GM12878 (cell line): ENCODE data around the gene GPRASP3. TPM values are rescaled to one million over a fixed set of nuclear protein-coding genes. Genes with fewer than 3 reads are reported as not detected.

Experiments used
- ATAC-seq: fragments of 200-7000 bp; cut with Tn5 transposase; 3 replicates; pipeline ENCODE4 v1.9.1; 2020; ENCODE audit warnings: mild to moderate bottlenecking, moderate library complexity
- Bru-seq: library from RNA; stranded (reverse); fragments of 400-500 nt; gene quantifications from one replicate; lab custom pipeline; 2021; lab: Mats Ljungman, UMichigan
- BruChase-seq, 2 experiments: library from RNA; stranded (reverse); fragments of 400-500 nt; gene quantifications; one replicate each; lab custom pipeline; 2021; lab: Mats Ljungman, UMichigan
- BruUV-seq: library from RNA; stranded (reverse); fragments of 400-500 nt; replicated peaks from 2 replicates; lab custom pipeline; 2021; lab: Mats Ljungman, UMichigan
- CTCF ChIA-PET: fragments of 300-600 bp; sonication (Branson Sonifier 250); formaldehyde crosslinking; extraction: SDS; loops from one replicate; lab custom pipeline; 2021; ENCODE audit warnings: inconsistent platforms; lab: Yijun Ruan, JAX
- POLR2A ChIA-PET: fragments of 350-600 bp; formaldehyde crosslinking; extraction: SDS; loops from one replicate; lab custom pipeline; 2021; ENCODE audit warnings: inconsistent platforms; lab: Charles Lee
- RAD21 ChIA-PET: fragments of 300-600 bp; sonication (Branson Sonifier 250); formaldehyde crosslinking; loops from one replicate; lab custom pipeline; 2023; ENCODE audit warnings: antibody characterized with exemption; ENCODE audit not compliant: unreplicated experiment; lab: Charles Lee
- SMC1A ChIA-PET: fragments of 300-600 bp; sonication (Branson Sonifier 250); formaldehyde crosslinking; loops from one replicate; lab custom pipeline; 2023; ENCODE audit not compliant: unreplicated experiment, uncharacterized antibody; lab: Charles Lee
- DNase-seq: peaks from one replicate; pipeline ENCODE4 v3.0.0-alpha.2; 2011; ENCODE audit warnings: low read depth, low spot score
- FAIRE-seq: peaks from 3 replicates; lab custom pipeline; 2011; peaks lifted over from hg19 to GRCh38; lab: Jason Lieb, UNC
- H2AFZ ChIP-seq: 2 replicates; pipeline ENCODE4 v1.6.0; 2011; ENCODE audit warnings: low read depth, low read length, control low read depth; ENCODE audit not compliant: control insufficient read depth
- H3K27ac ChIP-seq: 2 replicates; pipeline ENCODE4 v1.5.1; 2011; ENCODE audit warnings: control low read depth; ENCODE audit not compliant: control insufficient read depth, insufficient read depth
- H3K27me3 ChIP-seq, 2 experiments: replicated peaks in 1 of 2; 2 replicates each; pipeline versions ENCODE4 v1.6.0 to v1.6.1; 2011; ENCODE audit warnings: low read length in 1 of 2; ENCODE audit not compliant: control insufficient read depth in 2 of 2, insufficient read depth in 2 of 2
- H3K36me3 ChIP-seq, 2 experiments: 2 replicates each; pipeline ENCODE4 v1.5.1; 2011; ENCODE audit warnings: low read length in 1 of 2; ENCODE audit not compliant: control insufficient read depth in 2 of 2, insufficient read depth in 2 of 2
- H3K4me1 ChIP-seq: 2 replicates; pipeline ENCODE4 v1.6.1; 2011; ENCODE audit warnings: mild to moderate bottlenecking, low read length, moderate library complexity, mixed read lengths; ENCODE audit not compliant: control insufficient read depth, insufficient read depth
- H3K4me2 ChIP-seq: 2 replicates; pipeline ENCODE4 v1.6.0; 2011; ENCODE audit warnings: control low read depth; ENCODE audit not compliant: control insufficient read depth, insufficient read depth
- H3K4me3 ChIP-seq: fragments of 200-600 bp; sonication (generic); 2 replicates; pipeline ENCODE4 v1.5.1; 2016
- H3K79me2 ChIP-seq: 2 replicates; pipeline ENCODE4 v1.6.0; 2011; ENCODE audit warnings: low read length; ENCODE audit not compliant: control insufficient read depth, insufficient read depth
- H3K9ac ChIP-seq: 2 replicates; pipeline ENCODE4 v1.8.0; 2011; ENCODE audit warnings: low read length, control low read depth, mixed read lengths; ENCODE audit not compliant: control insufficient read depth, insufficient read depth
- H3K9me3 ChIP-seq: replicated peaks from 3 replicates; pipeline ENCODE4 v1.5.1; 2011; ENCODE audit warnings: mild to moderate bottlenecking, low read length; ENCODE audit not compliant: control insufficient read depth, insufficient read depth
- H4K20me1 ChIP-seq: 2 replicates; pipeline ENCODE4 v1.6.0; 2011; ENCODE audit not compliant: control insufficient read depth, insufficient read depth
- ASH2L ChIP-seq: fragments of 300-600, 200-600 bp; sonication (generic); IDR thresholded peaks from 2 replicates; pipeline ENCODE4 v1.6.1; 2017; ENCODE audit warnings: low read depth, mild to moderate bottlenecking, borderline replicate concordance
- ATF3 ChIP-seq: IDR thresholded peaks from 2 replicates; pipeline ENCODE4 v1.6.1; 2011; ENCODE audit warnings: low read depth, mild to moderate bottlenecking, low read length, moderate library complexity, borderline replicate concordance; ENCODE audit errors: extremely low read depth
- FOS ChIP-seq: IDR thresholded peaks from 3 replicates; pipeline ENCODE4 v1.6.1; 2011; ENCODE audit warnings: borderline replicate concordance; ENCODE audit not compliant: insufficient read length; ENCODE audit errors: extremely low read depth
- MYB ChIP-seq: fragments of 150-350 bp; IDR thresholded peaks from 2 replicates; pipeline ENCODE4 v1.6.1; 2014; ENCODE audit warnings: mild to moderate bottlenecking, low read depth, low read length, borderline replicate concordance
- NBN ChIP-seq: fragments of 450-650 bp; IDR thresholded peaks from 2 replicates; pipeline ENCODE4 v1.6.1; 2016
- NFYB ChIP-seq: IDR thresholded peaks from 2 replicates; pipeline ENCODE4 v1.6.1; 2011; ENCODE audit warnings: low read depth, mild to moderate bottlenecking, low read length, improper control_type of control experiment, moderate library complexity; ENCODE audit not compliant: insufficient read depth
- POLR2A ChIP-seq: IDR thresholded peaks from 2 replicates; pipeline ENCODE4 v1.6.1; 2011; ENCODE audit warnings: low read depth, mild to moderate bottlenecking, low read length
- RCOR1 ChIP-seq: conservative IDR thresholded peaks from 2 replicates; pipeline ENCODE4 v1.6.1; 2012; ENCODE audit warnings: low read depth, low read length, improper control_type of control experiment
- RFX5 ChIP-seq: IDR thresholded peaks from 2 replicates; pipeline ENCODE4 v1.6.1; 2011; ENCODE audit warnings: low read depth, low read length, improper control_type of control experiment
- RUNX3 ChIP-seq: IDR thresholded peaks from 2 replicates; pipeline ENCODE4 v1.6.1; 2012; ENCODE audit warnings: low read length, inconsistent platforms
- SRF ChIP-seq, 2 experiments: IDR thresholded peaks; 2 replicates each; pipeline ENCODE4 v1.6.1; 2011; ENCODE audit warnings: low read depth in 2 of 2, low read length in 2 of 2, mild to moderate bottlenecking in 1 of 2, moderate library complexity in 1 of 2
- USF1 ChIP-seq: IDR thresholded peaks from 2 replicates; pipeline ENCODE4 v1.6.1; 2011; ENCODE audit warnings: borderline replicate concordance, low read depth, mild to moderate bottlenecking, moderate library complexity, mixed read lengths, low read length; ENCODE audit not compliant: insufficient read depth; ENCODE audit errors: extremely low read length
- ZNF217 ChIP-seq: fragments of 450-650 bp; IDR thresholded peaks from 2 replicates; pipeline ENCODE4 v1.6.1; 2017; ENCODE audit warnings: antibody characterized with exemption, mild to moderate bottlenecking
- ZNF622 ChIP-seq: fragments of 450-650 bp; IDR thresholded peaks from 2 replicates; pipeline ENCODE4 v1.6.1; 2017; ENCODE audit warnings: mild to moderate bottlenecking, inconsistent platforms
- WGBS: methylation state at CpG from one replicate; pipeline ENCODE4 v1.1.6; 2016; ENCODE audit warnings: low lambda C conversion rate; ENCODE audit not compliant: insufficient replicate concordance, insufficient coverage; ENCODE audit errors: missing lambda C conversion rate; 5-methylcytosine and 5-hydroxymethylcytosine counted together
- in situ Hi-C: fragments of 300-500 bp; cut with MboI; formaldehyde crosslinking; loops from 9 replicates; pipeline ENCODE4 v1.14.3; 2018; ENCODE audit warnings: mixed read lengths
- intact Hi-C: fragments of 100-400 bp; cut with micrococcal nuclease; formaldehyde crosslinking; loops from one replicate; pipeline ENCODE4 v1.14.2; 2022; ENCODE audit not compliant: unreplicated experiment
- long read RNA-seq, 2 experiments: library from polyadenylated mRNA; unstranded; transcript quantifications; one replicate each; pipeline ENCODE4 v2.0.0, GENCODE V29; 2019 to 2020
- polyA minus RNA-seq, 3 experiments: library from RNA; depleted of rRNA, polyadenylated mRNA; stranded (reverse); fragments of >200 nt; gene quantifications; 2 replicates each; pipeline ENCODE4 v1.2.3, GENCODE V29; 2011
- polyA plus RNA-seq, 11 experiments: library from polyadenylated mRNA; depleted of rRNA in 4 of 11; unstranded in 6 of 11; stranded (reverse) in 5 of 11; fragments of >200 nt; fragmentation: Nextera tagmentation in 4 of 11; fragmentation: Illumina TruSeq in 1 of 11; extraction: Ambion mirVana in 4 of 11; extraction: Trizol in 1 of 11; gene quantifications; 1 replicate in 1 of 11; 2 replicates in 10 of 11; pipeline versions ENCODE4 v1.2.1 to v1.2.3, GENCODE V29; 2011 to 2016; ENCODE audit warnings: inconsistent platforms in 2 of 11, missing spikeins in 2 of 11, low read depth in 1 of 11
- total RNA-seq, 4 experiments: library from RNA; depleted of rRNA in 3 of 4; stranded (reverse); fragments of >200 nt in 3 of 4; fragmentation: Illumina TruSeq in 1 of 4; extraction: Trizol in 1 of 4; gene quantifications; 2 replicates each; pipeline versions ENCODE4 v1.2.1 to v1.2.3, GENCODE V29; 2013 to 2021

Gene GPRASP3, protein sequence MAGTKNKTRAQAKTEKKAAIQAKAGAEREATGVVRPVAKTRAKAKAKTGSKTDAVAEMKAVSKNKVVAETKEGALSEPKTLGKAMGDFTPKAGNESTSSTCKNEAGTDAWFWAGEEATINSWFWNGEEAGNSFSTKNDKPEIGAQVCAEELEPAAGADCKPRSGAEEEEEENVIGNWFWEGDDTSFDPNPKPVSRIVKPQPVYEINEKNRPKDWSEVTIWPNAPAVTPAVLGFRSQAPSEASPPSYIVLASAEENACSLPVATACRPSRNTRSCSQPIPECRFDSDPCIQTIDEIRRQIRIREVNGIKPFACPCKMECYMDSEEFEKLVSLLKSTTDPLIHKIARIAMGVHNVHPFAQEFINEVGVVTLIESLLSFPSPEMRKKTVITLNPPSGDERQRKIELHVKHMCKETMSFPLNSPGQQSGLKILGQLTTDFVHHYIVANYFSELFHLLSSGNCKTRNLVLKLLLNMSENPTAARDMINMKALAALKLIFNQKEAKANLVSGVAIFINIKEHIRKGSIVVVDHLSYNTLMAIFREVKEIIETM
- 0.29 and 0.31 TPM in 2 replicates for total RNA-seq (2013; cell fraction: nucleolus; rRNA removed)
- total RNA-seq (2014; rRNA removed) (0.05 and 0.17 TPM in 2 replicates), total RNA-seq (2014; rRNA removed; fragmentation: Illumina TruSeq; extraction: Trizol) (0.18 and 0.22 TPM in 2 replicates), total RNA-seq (2021) (0.10 and 0.88 TPM in 2 replicates), polyA plus RNA-seq (2011; rRNA removed) (0.18 and 0.30 TPM in 2 replicates), polyA plus RNA-seq (2014; fragmentation: Illumina TruSeq; extraction: Trizol) (0.10 TPM in 2 replicates), polyA plus RNA-seq (2014; fragmentation: Nextera tagmentation; extraction: Ambion mirVana) (under 1 TPM; 0.11 TPM), polyA plus RNA-seq (2014; rRNA removed) (0.09 TPM in 2 replicates), polyA plus RNA-seq (2016; fragmentation: Nextera tagmentation; extraction: Ambion mirVana) (under 1 TPM; 0.27 to 0.30 TPM), polyA minus RNA-seq (2011; rRNA and poly(A)+ RNA removed) (0.21 and 0.37 TPM in 2 replicates), Bru-seq, nascent RNA (percentile 26 among the genes with signal in this experiment), BruChase-seq, experiment 1, labeled RNA remaining after a 6-hour chase (percentile 42 among the genes with signal in this experiment), BruChase-seq, experiment 2, labeled RNA remaining after a 2-hour chase (percentile 39 among the genes with signal in this experiment)
- 0.56 TPM for polyA plus RNA-seq (2011; ENCODE audit: low read depth)
- polyA plus RNA-seq (2011; cell fraction: cytosol; rRNA removed): 0.05 and 0.10 TPM in 2 replicates
- polyA plus RNA-seq (2011; cell fraction: nucleus; rRNA removed): 0.12 and 0.23 TPM in 2 replicates
- polyA plus RNA-seq (2012): 0.51 and 0.81 TPM in 2 replicates
- not detected in 2 replicates for polyA minus RNA-seq (2011; cell fraction: cytosol; rRNA and poly(A)+ RNA removed)
- polyA minus RNA-seq (2011; cell fraction: nucleus; rRNA and poly(A)+ RNA removed): 0.12 and 0.29 TPM in 2 replicates
- long read RNA-seq, experiment 1: 0 reads
- long read RNA-seq, experiment 2: 0 reads

DNA sequence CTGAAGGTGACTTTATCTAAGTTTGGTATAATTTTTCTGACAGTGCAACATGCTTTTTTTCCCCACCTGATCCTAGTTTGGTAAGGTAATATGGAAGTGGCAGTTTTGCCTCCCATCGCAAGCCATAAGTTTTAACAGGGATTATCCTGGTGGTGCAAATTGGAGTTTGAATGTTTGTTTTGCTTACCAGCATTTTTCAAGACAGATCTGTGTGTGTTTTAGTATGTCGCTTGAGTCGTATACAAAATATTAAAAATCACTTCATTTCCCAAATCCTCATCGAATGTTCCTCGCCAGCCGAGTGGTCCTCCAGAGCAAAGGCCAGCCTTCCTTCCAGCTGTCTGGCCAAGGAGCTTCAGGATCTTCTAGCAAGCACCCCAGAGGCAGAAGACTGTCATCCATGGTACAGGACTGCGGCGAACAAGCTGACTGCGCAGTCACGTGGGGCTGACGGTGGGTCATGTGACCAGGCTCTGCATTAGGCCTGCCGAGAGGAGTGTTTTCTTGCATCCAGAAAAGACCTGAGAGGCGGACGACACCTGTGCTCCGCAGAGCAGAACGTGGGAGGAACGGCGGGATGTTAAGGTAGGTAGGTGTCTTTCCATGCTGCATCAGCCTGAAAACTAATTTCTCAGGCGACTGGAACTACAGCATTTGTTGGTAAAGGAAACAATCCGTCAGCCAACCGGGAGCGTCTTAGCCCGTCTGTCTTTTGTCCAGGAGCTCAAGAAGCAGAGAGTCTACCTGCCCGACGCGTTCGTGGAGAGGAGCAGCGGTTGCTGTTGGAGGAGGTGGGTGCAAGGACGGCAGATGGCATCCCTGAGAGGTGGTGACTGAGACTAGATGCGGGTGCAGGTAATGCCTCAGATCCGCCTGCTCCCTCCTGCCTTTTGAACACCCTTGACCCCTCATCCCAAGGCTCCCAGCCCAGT, at the start of gene GPRASP3:
Gene GPRASP3, plus strand, starts transcription at position 507 of the 932 bp plus-strand sequence. CDS start 28,253 bp downstream, outside the sequence.
- Histone ChIP-seq H3K36me3 (no peaks in the 10 kb centered on the region), H3K79me2 (no peaks in the 10 kb centered on the region), H3K9ac (no peak within 1 kb of the TSS), H3K27ac (no peak within 1 kb of the TSS), H4K20me1 (no peaks in the 10 kb centered on the region), H3K4me3 (no peak within 1 kb of the TSS; the same call in 1 of the 2 replicates), H3K9me3 (no peaks in the 10 kb centered on the region), H3K27me3 (no peaks in the 10 kb centered on the region; a peak in 1 of 4 replicates), H3K4me1 (no peaks in the 10 kb centered on the region), H3K4me2 (no peak within 1 kb of the TSS), H2AFZ (peak within 1 kb of the TSS; percentile 72)
- WGBS: 36% methylated on average over 31 of the region's 31 CpGs
- intact Hi-C loops: no loop called here
- no peak for DNase-seq
- no peak for FAIRE-seq
- SMC1A ChIA-PET: no interaction called here
- no peak for ATAC-seq
- POLR2A ChIA-PET: no interaction called here
- RAD21 ChIA-PET: no interaction called here
- BruUV-seq: no TSS peak
- in situ Hi-C loops: no loop called here
- CTCF ChIA-PET: no interaction called here
- no peak for TF ChIP-seq RCOR1
- no peak for TF ChIP-seq RFX5
- peak; percentile 12; the same call in 1 of the 2 replicates for TF ChIP-seq RUNX3
- no peak for TF ChIP-seq NBN
- TF ChIP-seq ASH2L: no peak
- TF ChIP-seq USF1: peak; percentile 96
- no peak for TF ChIP-seq NFYB
- TF ChIP-seq POLR2A: peak; percentile 58; the same call in 1 of the 2 replicates
- peak; percentile 97 for TF ChIP-seq ATF3
- no peak for TF ChIP-seq ZNF217
- no peak for TF ChIP-seq ZNF622
- no peak for TF ChIP-seq MYB
- peak; percentile 53 for TF ChIP-seq FOS
- TF ChIP-seq SRF (IDR thresholded peaks at IDR 0.05; ENCODE audit: low read depth in 2 of 2, low read length in 2 of 2): no peak
